Activated CD8-positive, alpha-beta memory T cell treated with anti-CD3 and anti-CD28 coated beads for 1 hour (primary cell): ENCODE measurements around the gene PROM2.

Experiments used
- DNase-seq, 2 donors: peaks; one replicate each; pipeline ENCODE4 v3.0.0-alpha.2; 2020; ENCODE audit warnings: low read depth in 1 of 2; ENCODE audit errors: extremely low read depth in 1 of 2

Gene PROM2

GRCh38 chr2:95306336-95306895 is 32.2 kb downstream of the PROM2 start:
- DNase-seq, result no peak

GRCh38 chr2:95307036-95307435 is 32.8 kb downstream of the PROM2 start:
- DNase-seq, result no peak

- no peak for DNase-seq
These were observed 33.6 kb downstream of the PROM2 start for GRCh38 chr2:95307878-95308277.

- DNase-seq, result no peak
These were observed 34.3 kb downstream of the PROM2 start for GRCh38 chr2:95308426-95308990.

GRCh38 chr2:95309599-95309998 is 35.4 kb downstream of the PROM2 start:
- no peak for DNase-seq

GRCh38 chr2:95310216-95310615 is 36.0 kb downstream of the PROM2 start:
- no peak for DNase-seq

GRCh38 chr2:95310651-95311050 is 36.4 kb downstream of the PROM2 start:
- DNase-seq, result no peak

- DNase-seq, result no peak
These were observed 37.7 kb downstream of the PROM2 start for GRCh38 chr2:95311815-95312542.

- DNase-seq, result no peak
These were observed 38.4 kb downstream of the PROM2 start for GRCh38 chr2:95312543-95313201.

- DNase-seq, result no peak
These were observed 39.3 kb downstream of the PROM2 start for GRCh38 chr2:95313296-95314131.

- DNase-seq, result no peak
These were observed 40.3 kb downstream of the PROM2 start for GRCh38 chr2:95314598-95314963.

GRCh38 chr2:95314964-95315611 is 40.8 kb downstream of the PROM2 start:
- DNase-seq, result no peak

GRCh38 chr2:95315801-95316411 is 41.7 kb downstream of the PROM2 start:
- DNase-seq, result no peak

- DNase-seq, result no peak
These were observed 42.3 kb downstream of the PROM2 start for GRCh38 chr2:95316466-95317122.

GRCh38 chr2:95317123-95317500 is 42.9 kb downstream of the PROM2 start:
- DNase-seq, result no peak

- no peak for DNase-seq
These were observed 43.6 kb downstream of the PROM2 start for GRCh38 chr2:95317665-95318425.

GRCh38 chr2:95318431-95319220 is 44.4 kb downstream of the PROM2 start:
- DNase-seq, result no peak
